Right cardiac atrium (tissue), 5 donors: ENCODE results near the gene CTCFL. TPM values are rescaled to one million over a fixed set of nuclear protein-coding genes. Genes with fewer than 3 reads are reported as not detected.

Source experiments
- ATAC-seq, 2 donors: fragments of 200-7000 bp; cut with Tn5 transposase; one replicate each; pipeline versions ENCODE4 v1.8.0 to v1.9.1; 2020; ENCODE audit warnings: moderate library complexity in 2 of 2, mild to moderate bottlenecking in 1 of 2
- DNase-seq, 3 donors: peaks; one replicate each; pipeline ENCODE4 v3.0.0-alpha.2; 2020
- H3K27ac ChIP-seq: one replicate; pipeline ENCODE4 v1.5.1; 2013; ENCODE audit warnings: mild to moderate bottlenecking, low read length, control low read depth, moderate library complexity
- H3K27me3 ChIP-seq: one replicate; pipeline ENCODE4 v1.6.1; 2013; ENCODE audit not compliant: control insufficient read depth, insufficient read depth
- H3K4me1 ChIP-seq: one replicate; pipeline ENCODE4 v1.6.1; 2013; ENCODE audit warnings: low read length; ENCODE audit not compliant: control insufficient read depth, insufficient read depth
- H3K4me3 ChIP-seq: one replicate; pipeline ENCODE4 v1.5.1; 2013; ENCODE audit warnings: low read length, control low read depth
- H3K9me3 ChIP-seq: one replicate; pipeline ENCODE4 v1.6.1; 2013; ENCODE audit warnings: low read length; ENCODE audit not compliant: control insufficient read depth
- WGBS: extraction: QIAGEN DNeasy Blood & Tissue Kit; methylation state at CpG from one replicate; pipeline ENCODE4 v1.1.7; 2013; 5-methylcytosine and 5-hydroxymethylcytosine counted together
- intact Hi-C, 4 donors: fragments of 100-400 bp; cut with DNase I; formaldehyde crosslinking; loops; one replicate each; pipeline versions ENCODE4 v1.11.0 to v1.14.0; 2022 to 2023
- polyA plus RNA-seq: library from polyadenylated mRNA; stranded (reverse); fragments of 200-250 nt; gene quantifications from one replicate; pipeline ENCODE4 v1.2.3, GENCODE V29; 2013
- total RNA-seq, 4 donors: library from RNA; stranded (reverse); fragmentation: NEBNext Ultra II Directional; extraction: Animal tissue kit (Norgen Biotek cat#: 25700); gene quantifications; one replicate each; pipeline ENCODE4 v1.2.1, GENCODE V29; 2021
- donor health status: healthy with polysubstance abuse.
- donor health status: DM: no; HTN: yes; CAD: no.
- donor health status: DM: no; HTN: no; CAD: no.
- donor health status: DM: no; HTN: yes; CAD: no; lungs with severe emphysema.
- donor health status: DM: yes; HTN: yes; CAD: no.

CTCFL gene
- total and polyA plus RNA-seq, 5 donors, result not detected

DNA sequence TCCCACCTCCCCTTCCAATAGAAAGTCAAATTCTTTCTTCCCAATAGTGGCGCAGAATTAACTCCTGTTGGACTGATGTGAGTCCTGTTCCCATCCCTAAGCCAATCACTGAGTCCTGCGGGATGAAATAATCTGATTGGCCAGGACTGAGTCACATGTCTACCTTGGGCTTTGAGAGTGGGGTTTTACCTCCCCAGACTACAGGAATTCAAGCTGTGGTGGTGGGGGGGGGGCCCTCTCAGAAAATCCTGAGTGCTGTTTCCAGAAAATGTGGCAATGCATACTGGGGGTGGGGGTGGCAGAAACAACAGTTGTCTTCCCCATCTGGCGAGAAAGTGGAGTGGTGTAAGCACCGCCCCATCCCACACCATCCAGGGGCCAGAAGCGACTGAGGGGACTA lies 65.7 kb downstream of the CTCFL start:
- no peak overlapping the region for H3K4me3 ChIP-seq

GRCh38 chr20:57458400-57459160 lies 66.4 kb downstream of the CTCFL start:
- Histone ChIP-seq H3K27ac (peak overlapping the region; percentile 11), H3K4me3 (no peak overlapping the region), H3K4me1 (peaks cover 4% of the 10 kb centered on the region), H3K9me3 (no peaks in the 10 kb centered on the region), H3K27me3 (no peaks in the 10 kb centered on the region)
- 53% methylated on average over 7 of the region's 7 CpGs for WGBS
- intact Hi-C loops, result no loop called here
- ATAC-seq (peak; percentile 11 to 28), DNase-seq (peak in 1 of 3 donors; percentile 27)

More for the DNA sequence above, 65.7 kb downstream of the CTCFL start:
- H3K27me3 ChIP-seq, result no peaks in the 10 kb centered on the region
- ATAC-seq, result no peak
- DNase-seq, result no peak
- H3K9me3 ChIP-seq, result no peaks in the 10 kb centered on the region
- 69% methylated on average over 5 of the region's 5 CpGs for WGBS
- intact Hi-C loops, result no loop called here
- H3K27ac ChIP-seq, result no peak overlapping the region
- H3K4me1 ChIP-seq, result peaks cover 4% of the 10 kb centered on the region

DNA sequence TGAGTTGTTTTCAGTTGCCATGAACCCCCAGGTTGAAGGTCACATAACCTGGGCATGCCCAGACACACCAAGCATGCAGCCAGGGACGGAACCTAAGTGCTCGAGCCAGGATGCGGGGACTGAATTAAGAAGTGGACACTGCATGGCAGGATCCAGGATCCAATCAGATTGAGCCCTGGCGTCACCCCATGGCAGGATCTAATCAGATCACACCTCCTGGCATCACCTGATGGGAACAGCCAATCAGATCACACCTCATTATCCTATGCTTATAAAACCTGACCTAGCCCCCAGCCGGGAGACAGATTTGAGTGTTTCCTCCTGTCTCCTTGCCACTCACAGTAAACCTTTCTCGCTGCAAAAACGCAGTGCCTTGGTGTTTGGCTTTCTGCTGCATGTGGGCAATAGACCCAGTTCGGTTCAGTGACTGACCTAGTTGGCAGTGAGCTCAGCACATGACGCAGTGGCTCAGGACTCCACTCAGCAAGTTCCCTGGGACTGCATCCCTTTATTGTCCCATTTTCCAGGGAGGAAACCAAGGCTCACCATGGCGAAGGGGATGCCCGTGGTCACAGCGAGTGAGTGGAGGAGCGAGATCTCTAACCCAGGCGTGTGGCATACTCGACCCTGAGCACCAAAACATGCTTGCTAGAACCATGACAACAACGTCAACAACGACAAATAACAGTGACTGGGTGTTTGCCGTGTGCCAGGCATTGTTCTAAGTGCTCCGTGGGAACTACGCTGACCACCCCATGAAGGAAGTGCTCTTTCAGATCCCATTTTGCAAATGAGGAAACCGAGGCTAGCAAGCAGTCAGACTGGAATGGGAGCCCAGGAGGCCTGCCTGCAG lies 67.5 kb downstream of the CTCFL start:
- Histone ChIP-seq H3K27ac (peak overlapping the region; percentile 34), H3K4me3 (no peak overlapping the region), H3K27me3 (no peaks in the 10 kb centered on the region), H3K9me3 (no peaks in the 10 kb centered on the region), H3K4me1 (peaks cover 4% of the 10 kb centered on the region)
- DNase-seq, result peak in 1 of 3 donors; percentile 39
- ATAC-seq, result no peak
- intact Hi-C loops, result no loop called here
- 70% methylated on average over 21 of the region's 21 CpGs for WGBS

DNA sequence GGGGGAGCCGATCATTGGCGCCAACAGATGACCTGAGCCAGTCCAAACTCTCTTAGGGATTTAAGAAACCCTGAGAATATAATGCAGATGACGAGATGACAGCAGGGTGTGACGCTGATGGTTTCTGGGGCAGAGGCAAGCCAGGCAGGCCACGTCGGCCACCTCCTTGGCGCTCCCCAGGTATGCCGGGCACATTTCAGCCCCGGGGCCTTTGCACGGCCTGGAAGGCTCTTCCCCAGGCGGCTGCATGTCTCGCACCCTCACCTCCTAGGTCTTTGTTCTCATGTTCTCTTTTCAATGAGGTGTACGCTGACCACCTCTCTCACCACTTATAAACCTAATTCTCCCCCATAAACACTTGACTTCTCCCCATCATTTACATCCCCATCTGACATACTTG lies 68.8 kb downstream of the CTCFL start:
- intact Hi-C loops, result no loop called here
- peak in 1 of 3 donors; percentile 32 for DNase-seq
- ATAC-seq, result no peak
- Histone ChIP-seq H3K27me3 (no peaks in the 10 kb centered on the region), H3K27ac (no peak overlapping the region), H3K4me3 (no peak overlapping the region), H3K9me3 (no peaks in the 10 kb centered on the region), H3K4me1 (peaks cover 4% of the 10 kb centered on the region)
- 94% methylated on average over 13 of the region's 13 CpGs for WGBS

- Histone ChIP-seq H3K9me3 (no peaks in the 10 kb centered on the region), H3K4me3 (no peak overlapping the region), H3K4me1 (peaks cover 4% of the 10 kb centered on the region), H3K27me3 (no peaks in the 10 kb centered on the region), H3K27ac (no peak overlapping the region)
- DNase-seq (no peak), ATAC-seq (no peak)
- WGBS, result 86% methylated on average over 3 of the region's 3 CpGs
- intact Hi-C loops, result no loop called here
These were observed 69.6 kb downstream of the CTCFL start for GRCh38 chr20:57455386-57455785.

- ATAC-seq (peak; percentile 55 to 66), DNase-seq (peak in 1 of 3 donors; percentile 62)
- H3K27ac ChIP-seq, result peak overlapping the region; percentile 48
- no peak overlapping the region for H3K4me3 ChIP-seq
- no peaks in the 10 kb centered on the region for H3K27me3 ChIP-seq
- no peaks in the 10 kb centered on the region for H3K4me1 ChIP-seq
- 70% methylated on average over 21 of the region's 21 CpGs for WGBS
- intact Hi-C loops, result no loop called here
- no peaks in the 10 kb centered on the region for H3K9me3 ChIP-seq
These were observed 72.9 kb downstream of the CTCFL start for GRCh38 chr20:57451795-57452661.

DNA sequence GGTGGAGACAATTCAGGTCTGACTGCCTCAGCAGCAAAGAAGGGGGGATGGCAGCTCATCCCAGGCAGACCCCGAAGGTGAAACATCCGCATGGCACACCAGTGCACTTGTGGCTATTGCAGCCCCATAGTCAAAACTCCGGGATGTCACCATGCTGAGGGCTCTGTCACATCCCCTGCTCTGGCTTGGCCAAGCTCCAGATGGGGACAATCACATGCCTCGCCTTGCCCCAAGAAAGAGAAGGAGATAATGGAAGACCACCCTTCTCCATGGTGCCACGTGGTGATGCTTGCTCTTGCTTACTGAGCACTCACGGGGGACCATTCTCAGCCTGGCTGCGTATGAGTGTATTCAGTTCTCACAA lies 73.5 kb downstream of the CTCFL start:
- H3K4me1 ChIP-seq, result no peaks in the 10 kb centered on the region
- H3K27ac ChIP-seq, result peak overlapping the region; percentile 48
- intact Hi-C loops, result no loop called here

DNA sequence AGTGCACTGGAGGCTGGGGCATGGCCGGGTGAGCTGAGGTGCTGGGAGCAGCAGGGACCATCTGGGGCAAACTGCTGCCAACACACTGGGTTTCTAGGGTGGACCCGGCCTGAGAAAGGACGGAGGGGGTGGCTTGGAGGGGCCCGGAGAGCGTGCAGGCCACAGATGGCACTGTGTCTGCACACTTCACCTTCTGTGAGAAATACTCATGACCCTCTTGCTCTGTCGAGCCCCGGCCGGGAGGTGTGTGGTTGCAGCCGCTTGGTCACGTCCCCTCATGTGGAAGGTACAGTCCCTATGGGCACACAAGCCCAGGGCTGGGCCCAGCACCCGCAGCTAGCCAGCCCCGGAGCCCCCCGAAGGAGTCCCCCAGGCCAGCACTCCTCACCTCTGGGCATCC lies 74.0 kb downstream of the CTCFL start:
- intact Hi-C loops, result no loop called here
- H3K4me3 ChIP-seq, result no peak overlapping the region
- DNase-seq, result peak in 1 of 3 donors; percentile 47
- WGBS, result 54% methylated on average over 13 of the region's 13 CpGs
- peak overlapping the region; percentile 4 for H3K27ac ChIP-seq
- H3K4me1 ChIP-seq, result no peaks in the 10 kb centered on the region
- no peaks in the 10 kb centered on the region for H3K9me3 ChIP-seq
- ATAC-seq, result peak in 1 of 2 donors; percentile 7
- no peaks in the 10 kb centered on the region for H3K27me3 ChIP-seq

More for the DNA sequence above, 73.5 kb downstream of the CTCFL start:
- WGBS, result 79% methylated on average over 7 of the region's 7 CpGs
- H3K4me3 ChIP-seq, result no peak overlapping the region
- H3K27me3 ChIP-seq, result no peaks in the 10 kb centered on the region
- no peak for DNase-seq
- H3K9me3 ChIP-seq, result no peaks in the 10 kb centered on the region
- ATAC-seq, result no peak

GRCh38 chr20:57450419-57450818 lies 74.5 kb downstream of the CTCFL start:
- no peaks in the 10 kb centered on the region for H3K4me1 ChIP-seq
- 10% methylated on average over 12 of the region's 12 CpGs for WGBS
- H3K27ac ChIP-seq, result peak overlapping the region; percentile 4
- no peak overlapping the region for H3K4me3 ChIP-seq
- H3K27me3 ChIP-seq, result no peaks in the 10 kb centered on the region
- intact Hi-C loops, result no loop called here
- peak; percentile 48 to 54 for ATAC-seq
- H3K9me3 ChIP-seq, result no peaks in the 10 kb centered on the region
- peak; percentile 55 to 82 (median 79) for DNase-seq

- H3K4me3 ChIP-seq, result no peak overlapping the region
- 80% methylated on average over 14 of the region's 14 CpGs for WGBS
- H3K27me3 ChIP-seq, result no peaks in the 10 kb centered on the region
- ATAC-seq, result no peak
- no peak overlapping the region for H3K27ac ChIP-seq
- H3K9me3 ChIP-seq, result no peaks in the 10 kb centered on the region
- H3K4me1 ChIP-seq, result no peaks in the 10 kb centered on the region
- DNase-seq, result peak in 1 of 3 donors; percentile 28
- intact Hi-C loops, result no loop called here
These were observed 75.3 kb downstream of the CTCFL start for GRCh38 chr20:57449398-57450354.
